Measurements from ENCODE around the gene LCE1A.

The LCE1A gene

DNA sequence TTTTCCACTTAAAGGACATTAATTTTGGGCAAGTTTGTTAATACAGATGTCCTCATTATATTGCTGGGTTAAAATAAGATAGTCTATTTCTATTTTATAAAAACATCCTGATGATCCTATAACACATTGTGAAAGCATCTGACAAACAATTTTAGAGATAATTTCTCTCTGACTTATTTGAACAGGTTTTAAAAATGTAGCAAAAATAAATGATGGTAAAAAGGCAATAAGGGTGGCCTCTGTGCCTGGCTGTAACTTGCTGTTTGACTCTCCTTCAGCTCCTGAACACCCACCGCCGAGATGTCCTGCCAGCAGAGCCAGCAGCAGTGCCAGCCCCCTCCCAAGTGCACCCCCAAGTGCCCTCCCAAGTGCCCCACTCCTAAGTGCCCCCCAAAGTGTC is at the start of gene LCE1A:
Gene LCE1A, plus strand, starts transcription at position 301 of the 400 bp plus-strand sequence. Its CDS starts 0 bp downstream, at position 301.
- no peaks in the 10 kb centered on the region for H3K36me3 Mint-ChIP-seq (ENCODE audit: low read depth)
- TF ChIP-seq, protein P1, sequence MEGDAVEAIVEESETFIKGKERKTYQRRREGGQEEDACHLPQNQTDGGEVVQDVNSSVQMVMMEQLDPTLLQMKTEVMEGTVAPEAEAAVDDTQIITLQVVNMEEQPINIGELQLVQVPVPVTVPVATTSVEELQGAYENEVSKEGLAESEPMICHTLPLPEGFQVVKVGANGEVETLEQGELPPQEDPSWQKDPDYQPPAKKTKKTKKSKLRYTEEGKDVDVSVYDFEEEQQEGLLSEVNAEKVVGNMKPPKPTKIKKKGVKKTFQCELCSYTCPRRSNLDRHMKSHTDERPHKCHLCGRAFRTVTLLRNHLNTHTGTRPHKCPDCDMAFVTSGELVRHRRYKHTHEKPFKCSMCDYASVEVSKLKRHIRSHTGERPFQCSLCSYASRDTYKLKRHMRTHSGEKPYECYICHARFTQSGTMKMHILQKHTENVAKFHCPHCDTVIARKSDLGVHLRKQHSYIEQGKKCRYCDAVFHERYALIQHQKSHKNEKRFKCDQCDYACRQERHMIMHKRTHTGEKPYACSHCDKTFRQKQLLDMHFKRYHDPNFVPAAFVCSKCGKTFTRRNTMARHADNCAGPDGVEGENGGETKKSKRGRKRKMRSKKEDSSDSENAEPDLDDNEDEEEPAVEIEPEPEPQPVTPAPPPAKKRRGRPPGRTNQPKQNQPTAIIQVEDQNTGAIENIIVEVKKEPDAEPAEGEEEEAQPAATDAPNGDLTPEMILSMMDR (IDR thresholded peaks at IDR 0.05; ENCODE audit: unreplicated experiment in 3 of 3) = no peak
- H3K27me3 Mint-ChIP-seq (ENCODE audit: low read depth) = no peaks in the 10 kb centered on the region
- no peaks in the 10 kb centered on the region for H3K4me1 Mint-ChIP-seq
- H3K9me3 Mint-ChIP-seq = peaks cover 19% of the 10 kb centered on the region
- H3K27ac Mint-ChIP-seq = no peak within 1 kb of the TSS
- H3K4me3 Mint-ChIP-seq = no peak within 1 kb of the TSS

DNA sequence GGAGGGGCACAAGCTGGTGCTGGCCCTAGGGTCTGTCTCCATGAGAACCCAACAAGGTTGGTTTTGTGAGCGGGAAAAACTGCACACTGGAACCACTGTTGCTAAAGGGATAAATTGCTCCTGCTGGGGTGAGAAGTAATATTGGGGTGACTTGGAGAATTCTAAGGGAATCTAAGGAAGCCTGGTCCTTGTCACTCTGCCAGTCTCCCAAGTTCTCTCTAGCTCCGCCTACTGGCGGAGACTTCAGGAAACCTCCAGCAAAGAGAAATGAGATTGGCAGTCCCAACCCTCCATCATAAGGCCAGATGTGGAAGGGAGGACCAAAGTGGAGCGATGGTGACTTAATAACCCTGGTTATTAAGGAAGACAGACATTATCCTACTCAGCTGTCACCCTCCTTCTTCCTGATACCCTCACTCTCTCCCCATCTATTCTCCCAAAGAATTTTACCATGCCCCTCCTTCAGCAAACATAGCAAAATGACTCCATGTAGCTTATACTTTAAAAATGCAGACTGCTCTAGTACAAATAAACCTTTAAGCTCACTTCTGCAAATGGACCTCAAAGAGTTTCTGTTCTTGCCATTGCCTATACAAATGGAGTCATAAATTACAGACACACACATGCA is 49.6 kb upstream of the LCE1A start:
- Mint-ChIP-seq H3K4me3 (no peak overlapping the region), H3K27me3 (ENCODE audit: low read depth) (no peaks in the 10 kb centered on the region), H3K36me3 (ENCODE audit: low read depth) (no peaks in the 10 kb centered on the region), H3K27ac (no peak overlapping the region), H3K9me3 (peaks cover 37% of the 10 kb centered on the region), H3K4me1 (no peaks in the 10 kb centered on the region)
- TF ChIP-seq, protein P1 (IDR thresholded peaks at IDR 0.05; ENCODE audit: unreplicated experiment in 3 of 3) = no peak

GRCh38 chr1:152783095-152783494 is 44.2 kb upstream of the LCE1A start:
- H3K27me3 Mint-ChIP-seq (ENCODE audit: low read depth) = no peaks in the 10 kb centered on the region
- H3K4me3 Mint-ChIP-seq = no peak overlapping the region
- no peak overlapping the region for H3K27ac Mint-ChIP-seq
- peaks cover 24% of the 10 kb centered on the region for H3K9me3 Mint-ChIP-seq
- peaks cover 2% of the 10 kb centered on the region for H3K36me3 Mint-ChIP-seq (ENCODE audit: low read depth)
- no peaks in the 10 kb centered on the region for H3K4me1 Mint-ChIP-seq
- TF ChIP-seq, protein P1 (IDR thresholded peaks at IDR 0.05; ENCODE audit: unreplicated experiment in 3 of 3) = no peak

DNA sequence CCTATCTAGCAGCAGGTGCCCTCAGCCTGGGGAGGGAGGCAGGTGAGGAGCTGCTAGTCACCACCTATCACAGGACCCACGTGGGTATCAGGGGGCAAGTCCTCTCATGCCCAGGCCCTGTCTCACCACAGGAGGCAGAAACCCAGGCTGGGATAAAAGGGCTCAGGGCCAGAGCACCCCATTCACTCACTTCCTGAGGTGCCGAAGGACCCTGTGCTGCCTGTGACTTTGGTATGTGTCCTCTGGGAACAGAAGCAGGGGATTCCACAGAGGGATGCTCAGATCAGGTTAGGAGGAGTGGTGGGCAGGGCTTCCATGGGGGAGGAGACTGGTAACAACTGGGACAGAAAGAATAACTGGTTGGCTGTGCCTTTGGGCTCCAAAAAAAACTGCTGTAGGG is 41.2 kb upstream of the LCE1A start, which contains the start of gene LCE1E:
Gene LCE1E, plus strand, starts transcription at position 181 of the 400 bp plus-strand sequence. CDS start 1,043 bp downstream, outside the sequence.
- H3K4me3 Mint-ChIP-seq = no peak within 1 kb of the TSS
- TF ChIP-seq, protein P1 (IDR thresholded peaks at IDR 0.05; ENCODE audit: unreplicated experiment in 3 of 3) = no peak
- H3K27me3 Mint-ChIP-seq (ENCODE audit: low read depth) = no peaks in the 10 kb centered on the region
- no peak within 1 kb of the TSS for H3K27ac Mint-ChIP-seq
- no peaks in the 10 kb centered on the region for H3K4me1 Mint-ChIP-seq
- peaks cover 4% of the 10 kb centered on the region for H3K36me3 Mint-ChIP-seq (ENCODE audit: low read depth)
- H3K9me3 Mint-ChIP-seq = peaks cover 19% of the 10 kb centered on the region

DNA sequence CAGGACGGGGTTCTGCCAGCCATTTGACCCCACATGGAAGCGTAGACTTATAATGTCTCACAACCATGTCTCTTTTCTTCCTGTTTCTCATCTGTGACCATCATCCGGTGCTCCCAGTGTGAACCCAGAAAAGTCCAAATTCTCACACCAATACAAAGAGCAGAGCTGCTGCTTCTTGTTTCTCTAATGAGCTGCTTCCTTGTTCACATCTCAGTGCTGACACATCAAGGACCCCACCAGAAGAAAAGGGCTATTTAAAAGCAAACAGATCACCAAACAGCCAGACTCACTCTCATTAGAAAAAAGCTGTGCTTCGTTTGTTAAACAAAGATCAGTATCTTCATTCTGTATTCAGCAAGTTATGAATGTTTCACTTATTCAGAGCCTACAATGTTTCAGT is 31.6 kb upstream of the LCE1A start:
- TF ChIP-seq, protein P1 (IDR thresholded peaks at IDR 0.05; ENCODE audit: unreplicated experiment in 3 of 3) = no peak
- peaks cover 12% of the 10 kb centered on the region for H3K9me3 Mint-ChIP-seq
- H3K4me1 Mint-ChIP-seq = no peaks in the 10 kb centered on the region
- H3K36me3 Mint-ChIP-seq (ENCODE audit: low read depth) = no peaks in the 10 kb centered on the region
- H3K4me3 Mint-ChIP-seq = no peak overlapping the region
- no peak overlapping the region for H3K27ac Mint-ChIP-seq
- no peaks in the 10 kb centered on the region for H3K27me3 Mint-ChIP-seq (ENCODE audit: low read depth)

GRCh38 chr1:152796421-152796820 is 30.9 kb upstream of the LCE1A start, which contains the start of gene LCE1D:
TSS of gene LCE1D (plus strand) at chr1:152796721. CDS start at chr1:152797795, 1,074 bp downstream.
- no peak within 1 kb of the TSS for H3K27ac Mint-ChIP-seq
- no peaks in the 10 kb centered on the region for H3K36me3 Mint-ChIP-seq (ENCODE audit: low read depth)
- no peaks in the 10 kb centered on the region for H3K27me3 Mint-ChIP-seq (ENCODE audit: low read depth)
- H3K4me1 Mint-ChIP-seq = no peaks in the 10 kb centered on the region
- peaks cover 18% of the 10 kb centered on the region for H3K9me3 Mint-ChIP-seq
- TF ChIP-seq, protein P1 (IDR thresholded peaks at IDR 0.05; ENCODE audit: unreplicated experiment in 3 of 3) = no peak
- H3K4me3 Mint-ChIP-seq = no peak within 1 kb of the TSS

Data from nephron (organoid).